GM18502 (cell line): Measurements from ENCODE around the gene CNTN4.
"Not testable (repeated sequence)": the region's sequence is repeated elsewhere in the genome, so short reads cannot be mapped to it uniquely, and the experiment has no call there.

Experiments
- ATAC-seq: cut with Tn5 transposase; IDR thresholded peaks from one replicate; pipeline ENCODE4 v1.9.1; 2021; ENCODE audit warnings: mild to moderate bottlenecking; ENCODE audit not compliant: unreplicated experiment, poor library complexity

Gene CNTN4

GRCh38 chr3:2741516-2741915 lies 642.9 kb downstream of the CNTN4 start:
- ATAC-seq, result no peak

- peak; percentile 60 for ATAC-seq
Measured at GRCh38 chr3:2765002-2765579, 666.4 kb downstream of the CNTN4 start.

- no peak for ATAC-seq
Measured at GRCh38 chr3:2770451-2770850, 671.8 kb downstream of the CNTN4 start.

GRCh38 chr3:2771193-2771592 lies 672.5 kb downstream of the CNTN4 start:
- ATAC-seq, result no peak

GRCh38 chr3:2771741-2772140 lies 673.1 kb downstream of the CNTN4 start:
- ATAC-seq, result no peak

- no peak for ATAC-seq
Measured at GRCh38 chr3:2772803-2773202, 674.1 kb downstream of the CNTN4 start.

GRCh38 chr3:2774481-2775249 lies 676.0 kb downstream of the CNTN4 start:
- no peak for ATAC-seq

GRCh38 chr3:2783261-2783660 lies 684.6 kb downstream of the CNTN4 start:
- no peak for ATAC-seq

GRCh38 chr3:2784627-2785026 lies 686.0 kb downstream of the CNTN4 start:
- no peak for ATAC-seq

- ATAC-seq, result no peak
Measured at GRCh38 chr3:2790266-2790815, 691.7 kb downstream of the CNTN4 start.

GRCh38 chr3:2792432-2792831 lies 693.8 kb downstream of the CNTN4 start:
- ATAC-seq, result no peak

- no peak for ATAC-seq
Measured at GRCh38 chr3:2793987-2794386, 695.3 kb downstream of the CNTN4 start.

- ATAC-seq, result no peak
Measured at GRCh38 chr3:2802429-2802828, 703.8 kb downstream of the CNTN4 start.

- no peak for ATAC-seq
Measured at GRCh38 chr3:2807514-2807913, 708.8 kb downstream of the CNTN4 start.

- ATAC-seq, result no peak
Measured at GRCh38 chr3:2810723-2811122, 712.1 kb downstream of the CNTN4 start.

- no peak for ATAC-seq
Measured at GRCh38 chr3:2819571-2819970, 720.9 kb downstream of the CNTN4 start.

GRCh38 chr3:2820982-2821381 lies 722.3 kb downstream of the CNTN4 start:
- ATAC-seq, result not testable (repeated sequence)

GRCh38 chr3:2822611-2823010 lies 723.9 kb downstream of the CNTN4 start:
- no peak for ATAC-seq

GRCh38 chr3:2823031-2823430 lies 724.4 kb downstream of the CNTN4 start:
- no peak for ATAC-seq

- no peak for ATAC-seq
Measured at GRCh38 chr3:2823437-2824211, 725.0 kb downstream of the CNTN4 start.

GRCh38 chr3:2826036-2826435 lies 727.4 kb downstream of the CNTN4 start:
- no peak for ATAC-seq
